NCI-H1092 (cell line): Measurements from ENCODE around the gene EXOG.
"Not testable (repeated sequence)": the region's sequence is repeated elsewhere in the genome, so short reads cannot be mapped to it uniquely, and the experiment has no call there.

Experiments used
- DNase-seq: peaks from one replicate; lab custom pipeline; 2025; lab: John Stamatoyannopoulos, UW

EXOG gene

GRCh38 chr3:38564631-38565338 lies 68.6 kb downstream of the EXOG start:
- DNase-seq, result no peak

DNA sequence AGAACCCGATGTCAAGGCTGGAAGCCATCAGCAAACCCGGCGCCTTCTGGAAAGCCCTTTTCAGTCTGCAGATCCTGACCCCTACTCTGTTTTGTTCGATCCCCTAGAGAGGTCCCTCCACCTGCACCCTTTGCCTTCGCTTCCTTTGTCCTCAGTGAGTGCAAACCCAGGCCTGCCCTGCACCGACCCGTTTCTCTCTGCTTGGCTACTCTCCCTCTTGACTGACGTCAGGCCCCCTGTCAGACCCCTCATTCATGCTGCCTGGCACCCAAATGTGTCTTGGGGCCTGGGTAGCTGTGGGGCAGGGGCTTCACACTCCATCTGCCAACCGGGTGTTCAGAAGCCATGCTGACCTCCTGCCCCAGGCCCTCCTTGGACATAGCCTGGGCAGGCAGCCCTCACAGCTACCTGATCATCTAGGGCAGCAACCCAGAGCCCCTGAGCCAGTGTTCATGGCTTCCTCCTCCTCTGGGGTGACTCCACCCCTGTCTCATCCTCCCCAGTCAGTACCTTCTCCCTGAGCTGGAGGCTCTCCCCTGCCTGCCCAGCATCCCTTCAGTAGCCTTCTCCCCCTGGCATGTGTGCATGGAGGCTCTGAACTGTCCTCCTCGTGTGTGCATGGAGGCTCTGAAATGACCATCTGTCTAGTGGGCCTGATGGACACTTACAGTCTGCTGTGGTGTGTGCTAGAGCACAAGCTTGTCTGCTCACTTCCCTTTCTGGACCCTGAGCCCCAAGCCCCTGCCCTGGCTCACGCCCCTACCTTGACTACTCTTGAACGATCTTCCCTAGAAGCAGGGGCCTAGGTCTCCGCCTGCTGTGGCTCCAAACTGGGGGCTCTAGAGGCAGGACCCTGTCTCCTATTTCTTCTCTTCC lies 69.4 kb downstream of the EXOG start:
- no peak for DNase-seq

- no peak for DNase-seq
These were observed 70.0 kb downstream of the EXOG start for GRCh38 chr3:38566215-38566528.

DNA sequence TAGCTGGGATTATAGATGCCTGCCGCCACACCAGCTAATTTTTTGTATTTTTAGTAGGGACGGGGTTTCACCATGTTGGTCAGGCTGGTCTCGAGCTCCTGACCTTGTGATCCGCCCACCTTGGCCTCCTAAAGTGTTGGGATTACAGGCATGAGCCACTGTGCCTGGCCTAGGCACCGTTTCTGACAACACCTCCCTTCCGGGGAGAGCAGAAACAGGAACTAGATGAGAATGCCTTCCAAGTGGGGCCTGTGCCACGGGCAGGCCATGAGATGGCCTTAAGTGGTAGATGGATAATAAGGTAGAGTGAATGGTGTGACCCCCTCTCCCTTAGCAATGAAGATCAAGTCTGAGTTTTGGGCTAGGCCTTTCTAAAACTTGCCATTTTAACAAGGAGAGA lies 70.7 kb downstream of the EXOG start:
- DNase-seq, result not testable (repeated sequence)

- no peak for DNase-seq
These were observed 71.4 kb downstream of the EXOG start for GRCh38 chr3:38567498-38567897.

- no peak for DNase-seq
These were observed 77.0 kb downstream of the EXOG start for GRCh38 chr3:38573111-38573510.

DNA sequence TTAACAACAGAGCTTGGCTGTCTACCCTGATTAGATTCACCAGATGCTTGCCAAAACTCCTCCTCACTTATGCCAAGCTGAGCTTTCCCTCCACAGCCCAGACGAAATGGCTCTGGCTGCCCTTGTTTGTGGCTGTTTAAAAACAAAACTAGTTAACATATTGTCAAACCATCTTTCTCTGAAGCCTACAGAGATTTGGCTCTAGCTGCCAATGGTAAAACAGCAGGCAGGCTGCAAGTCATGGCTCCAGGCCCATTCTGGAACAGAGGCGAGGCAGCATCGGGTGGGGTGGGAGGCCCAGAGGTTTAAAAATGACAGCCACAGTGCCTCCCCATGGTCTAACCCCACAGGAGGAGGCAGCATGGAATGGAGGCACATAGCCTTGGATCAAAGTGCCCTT lies 77.4 kb downstream of the EXOG start:
- no peak for DNase-seq

DNA sequence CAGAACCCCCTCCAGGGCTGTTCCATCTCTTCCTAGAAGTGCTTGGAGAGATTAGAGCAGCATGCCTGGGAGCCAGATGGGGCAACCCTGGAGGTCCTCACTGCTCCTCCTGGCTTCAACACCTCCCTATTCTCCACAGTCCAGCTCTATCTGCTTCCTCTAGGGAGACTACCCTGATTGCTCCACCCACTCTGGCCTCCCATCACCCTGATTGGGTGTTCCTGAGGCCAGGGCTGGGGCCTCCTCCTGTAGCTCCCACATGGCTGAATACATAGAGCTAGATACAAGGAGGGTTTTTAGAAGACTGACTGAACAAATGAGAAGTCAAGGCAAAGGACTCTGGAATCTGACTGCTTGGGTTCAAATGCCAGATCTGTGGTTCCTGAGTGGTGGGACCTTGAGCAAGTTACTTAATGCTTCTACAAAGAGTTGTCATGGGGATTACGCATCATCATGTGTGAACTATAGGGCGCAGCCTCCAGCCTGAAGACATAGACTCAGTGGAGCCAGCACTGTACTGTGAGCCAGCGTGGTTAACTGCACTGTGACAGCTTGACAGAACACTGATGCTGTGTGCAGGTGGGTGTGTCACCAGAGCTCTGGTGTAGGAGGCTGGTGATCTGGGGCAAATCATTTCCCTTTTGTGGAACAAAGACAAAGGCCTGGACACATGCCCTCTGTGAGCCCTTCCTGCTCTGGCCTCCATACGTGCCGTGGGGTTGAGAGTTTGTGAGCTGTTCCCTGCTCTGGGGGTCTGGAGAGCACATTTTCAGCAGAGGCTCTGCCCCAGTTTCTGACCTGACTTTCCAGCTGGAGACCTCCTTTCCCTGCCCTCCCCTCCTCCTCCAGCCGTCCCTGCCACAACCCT lies 78.5 kb downstream of the EXOG start:
- DNase-seq, result no peak

DNA sequence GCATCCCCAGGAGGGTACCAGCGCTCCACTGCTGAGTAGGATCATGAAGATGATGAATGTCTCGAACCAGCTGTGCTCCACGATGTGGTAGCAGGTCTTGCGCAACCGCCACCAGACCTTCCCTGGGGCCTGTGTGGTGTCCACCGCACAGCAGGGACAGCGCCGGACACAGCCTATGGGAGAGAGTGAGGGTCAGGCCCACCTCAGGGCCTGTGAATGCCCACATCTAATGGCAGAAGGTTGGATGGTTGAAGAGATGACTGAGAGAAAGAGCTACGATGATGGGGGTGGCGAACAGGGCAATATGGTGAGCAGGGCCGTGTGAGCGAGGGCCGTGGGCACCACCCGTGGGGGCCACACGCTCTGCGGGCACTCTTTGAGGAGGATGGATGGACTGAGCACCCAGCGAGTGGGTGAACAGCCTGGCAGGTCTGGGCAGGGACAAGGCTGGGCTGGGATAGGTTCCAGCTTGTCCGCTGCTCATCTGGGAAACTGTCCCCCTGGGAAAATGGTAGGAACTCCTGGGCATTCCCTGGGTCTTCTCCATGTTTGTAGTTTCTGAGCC lies 79.2 kb downstream of the EXOG start:
- DNase-seq, result no peak
